Mesendoderm (in vitro differentiated cells): ENCODE results near the gene PIEZO1.

ENCODE experiments used
- DNase-seq: peaks from one replicate; pipeline ENCODE4 v3.0.0; 2013
- H2AK5ac ChIP-seq: 2 replicates; pipeline ENCODE4 v1.6.1; 2013; ENCODE audit warnings: low read length, inconsistent platforms
- H2BK120ac ChIP-seq: 2 replicates; pipeline ENCODE4 v1.6.1; 2013; ENCODE audit warnings: low read depth, mild to moderate bottlenecking, low read length, moderate library complexity, mixed read lengths
- H2BK15ac ChIP-seq: replicated peaks from 2 replicates; pipeline ENCODE4 v1.6.1; 2013; ENCODE audit warnings: low read depth, mild to moderate bottlenecking, moderate library complexity
- H2BK5ac ChIP-seq: 2 replicates; pipeline ENCODE4 v1.6.1; 2013; ENCODE audit warnings: low read length, inconsistent platforms
- H3K18ac ChIP-seq: 2 replicates; pipeline ENCODE4 v1.6.1; 2013; ENCODE audit warnings: mild to moderate bottlenecking, low read length, mixed read lengths
- H3K23ac ChIP-seq: one replicate; pipeline ENCODE4 v1.6.1; 2013; ENCODE audit warnings: low read length
- H3K27ac ChIP-seq: 2 replicates; pipeline ENCODE4 v1.5.1; 2013; ENCODE audit warnings: low read depth, mild to moderate bottlenecking, inconsistent platforms, low read length, moderate library complexity
- H3K27me3 ChIP-seq: 2 replicates; pipeline ENCODE4 v1.6.1; 2013; ENCODE audit warnings: low read length, control low read depth, mild to moderate bottlenecking, inconsistent platforms; ENCODE audit not compliant: insufficient read depth, poor library complexity
- H3K36me3 ChIP-seq: 2 replicates; pipeline ENCODE4 v1.6.1; 2013; ENCODE audit warnings: low read length, inconsistent platforms; ENCODE audit not compliant: control insufficient read depth, insufficient read depth
- H3K4ac ChIP-seq: one replicate; pipeline ENCODE4 v1.6.1; 2013; ENCODE audit warnings: low read depth, mild to moderate bottlenecking, low read length, moderate library complexity
- H3K4me1 ChIP-seq: 2 replicates; pipeline ENCODE4 v1.6.1; 2013; ENCODE audit warnings: low read depth, low read length, inconsistent platforms; ENCODE audit not compliant: control insufficient read depth
- H3K4me2 ChIP-seq: 2 replicates; pipeline ENCODE4 v1.6.1; 2013; ENCODE audit warnings: low read length
- H3K4me3 ChIP-seq: 2 replicates; pipeline ENCODE4 v1.5.1; 2013; ENCODE audit warnings: mild to moderate bottlenecking, low read length
- H3K56ac ChIP-seq: one replicate; pipeline ENCODE4 v1.6.1; 2013; ENCODE audit warnings: low read length
- H3K79me1 ChIP-seq: 2 replicates; pipeline ENCODE4 v1.6.1; 2013; ENCODE audit warnings: low read length, inconsistent platforms
- H3K79me2 ChIP-seq: 2 replicates; pipeline ENCODE4 v1.6.1; 2013; ENCODE audit warnings: mild to moderate bottlenecking, low read length; ENCODE audit not compliant: control insufficient read depth, insufficient read depth
- H3K9ac ChIP-seq: 2 replicates; pipeline ENCODE4 v1.6.1; 2013; ENCODE audit warnings: low read length, inconsistent platforms
- H4K5ac ChIP-seq: one replicate; pipeline ENCODE4 v1.6.1; 2013; ENCODE audit warnings: low read length
- H4K8ac ChIP-seq: one replicate; pipeline ENCODE4 v1.6.1; 2013; ENCODE audit warnings: low read depth, mild to moderate bottlenecking, control low read depth, low read length, moderate library complexity
- WGBS: extraction: QIAGEN DNeasy Blood & Tissue Kit; methylation state at CpG from one replicate; pipeline ENCODE4 v1.1.7; 2013; ENCODE audit warnings: low lambda C conversion rate, missing lambda C conversion rate; ENCODE audit not compliant: insufficient coverage; ENCODE audit errors: extremely low coverage; 5-methylcytosine and 5-hydroxymethylcytosine counted together

The PIEZO1 gene

DNA sequence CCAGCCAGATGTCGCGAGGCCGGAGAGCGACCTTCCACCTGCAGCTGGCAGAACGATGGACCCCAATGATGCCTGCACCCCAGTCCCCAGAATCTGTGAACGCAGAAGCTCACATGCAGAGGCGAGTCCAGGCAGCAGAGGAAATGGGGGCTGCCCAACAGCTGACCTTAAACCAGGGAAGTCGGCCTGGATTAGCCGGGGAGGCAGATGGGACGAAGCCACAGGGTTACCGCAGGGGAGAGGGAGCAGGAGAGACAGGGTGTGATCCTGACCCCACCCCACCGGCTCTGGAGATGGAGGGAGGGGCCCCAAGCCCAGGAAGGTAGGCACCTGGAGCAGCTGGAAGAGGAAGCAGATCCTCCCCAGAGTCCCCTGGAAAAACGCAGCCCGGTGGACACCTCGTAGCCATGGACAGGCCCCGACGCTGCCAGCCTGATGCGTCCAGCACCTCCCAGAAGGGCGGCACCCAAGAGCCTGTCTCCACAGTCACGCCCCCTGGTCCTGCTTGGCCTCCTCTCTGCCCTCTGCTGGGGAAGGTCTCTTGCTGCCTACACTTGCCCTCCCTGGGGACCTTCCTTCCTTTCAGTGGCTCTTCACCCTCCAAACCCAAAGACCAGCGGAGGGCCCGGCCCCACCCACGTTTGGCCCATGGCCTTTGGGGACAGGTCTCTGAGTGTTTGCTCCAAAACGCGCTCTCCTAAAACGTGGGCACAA lies 37.3 kb downstream of the PIEZO1 start:
- H2BK120ac ChIP-seq = no peak overlapping the region
- H3K79me2 ChIP-seq = no peaks in the 10 kb centered on the region
- H3K27ac ChIP-seq = no peak overlapping the region
- peak; percentile 86 for DNase-seq
- no peak overlapping the region for H3K56ac ChIP-seq
- no peak overlapping the region for H3K4ac ChIP-seq
- H3K79me1 ChIP-seq = no peaks in the 10 kb centered on the region
- H4K8ac ChIP-seq = no peak overlapping the region
- H3K4me3 ChIP-seq = no peak overlapping the region
- no CpG with 5 or more reads among the region's 26 CpGs for WGBS
- no peak overlapping the region for H2BK15ac ChIP-seq
- no peak overlapping the region for H3K9ac ChIP-seq
- no peaks in the 10 kb centered on the region for H3K4me1 ChIP-seq
- H2BK5ac ChIP-seq = no peak overlapping the region
- no peak overlapping the region for H3K18ac ChIP-seq
- H2AK5ac ChIP-seq = no peak overlapping the region
- no peaks in the 10 kb centered on the region for H3K36me3 ChIP-seq
- no peaks in the 10 kb centered on the region for H3K27me3 ChIP-seq
- H3K4me2 ChIP-seq = no peak overlapping the region
- H4K5ac ChIP-seq = no peak overlapping the region
- no peak overlapping the region for H3K23ac ChIP-seq

DNA sequence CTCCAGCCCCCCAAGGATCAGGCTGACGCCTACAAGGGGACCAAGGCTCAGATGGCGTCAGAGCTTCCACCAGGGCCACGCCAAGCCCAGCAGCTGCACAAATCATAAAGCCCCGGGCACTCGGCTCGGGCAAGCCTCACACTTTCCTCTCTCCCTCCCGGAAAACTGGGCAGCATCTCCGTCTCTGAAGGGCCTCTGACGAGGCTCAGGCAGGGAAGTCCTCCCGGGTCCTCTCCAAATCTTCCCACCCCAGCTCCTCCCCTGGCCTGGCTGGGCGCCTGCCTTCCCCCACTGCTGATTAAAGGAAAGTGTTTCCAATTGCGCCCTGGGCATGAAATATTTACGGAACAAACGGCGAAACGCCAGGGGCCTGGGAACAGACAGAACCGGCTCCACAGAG lies 38.5 kb downstream of the PIEZO1 start:
- Histone ChIP-seq H3K79me2 (no peaks in the 10 kb centered on the region), H4K5ac (no peak overlapping the region), H3K9ac (no peak overlapping the region), H2BK5ac (no peak overlapping the region), H4K8ac (no peak overlapping the region), H2AK5ac (no peak overlapping the region), H3K4me1 (no peaks in the 10 kb centered on the region), H3K4me3 (no peak overlapping the region), H2BK120ac (no peak overlapping the region), H3K27me3 (no peaks in the 10 kb centered on the region), H3K4ac (no peak overlapping the region), H3K56ac (no peak overlapping the region), H3K23ac (no peak overlapping the region), H3K4me2 (no peak overlapping the region), H3K18ac (no peak overlapping the region), H3K27ac (no peak overlapping the region), H3K36me3 (no peaks in the 10 kb centered on the region), H2BK15ac (no peak overlapping the region), H3K79me1 (no peaks in the 10 kb centered on the region)
- DNase-seq = no peak
- no CpG with 5 or more reads among the region's 17 CpGs for WGBS

DNA sequence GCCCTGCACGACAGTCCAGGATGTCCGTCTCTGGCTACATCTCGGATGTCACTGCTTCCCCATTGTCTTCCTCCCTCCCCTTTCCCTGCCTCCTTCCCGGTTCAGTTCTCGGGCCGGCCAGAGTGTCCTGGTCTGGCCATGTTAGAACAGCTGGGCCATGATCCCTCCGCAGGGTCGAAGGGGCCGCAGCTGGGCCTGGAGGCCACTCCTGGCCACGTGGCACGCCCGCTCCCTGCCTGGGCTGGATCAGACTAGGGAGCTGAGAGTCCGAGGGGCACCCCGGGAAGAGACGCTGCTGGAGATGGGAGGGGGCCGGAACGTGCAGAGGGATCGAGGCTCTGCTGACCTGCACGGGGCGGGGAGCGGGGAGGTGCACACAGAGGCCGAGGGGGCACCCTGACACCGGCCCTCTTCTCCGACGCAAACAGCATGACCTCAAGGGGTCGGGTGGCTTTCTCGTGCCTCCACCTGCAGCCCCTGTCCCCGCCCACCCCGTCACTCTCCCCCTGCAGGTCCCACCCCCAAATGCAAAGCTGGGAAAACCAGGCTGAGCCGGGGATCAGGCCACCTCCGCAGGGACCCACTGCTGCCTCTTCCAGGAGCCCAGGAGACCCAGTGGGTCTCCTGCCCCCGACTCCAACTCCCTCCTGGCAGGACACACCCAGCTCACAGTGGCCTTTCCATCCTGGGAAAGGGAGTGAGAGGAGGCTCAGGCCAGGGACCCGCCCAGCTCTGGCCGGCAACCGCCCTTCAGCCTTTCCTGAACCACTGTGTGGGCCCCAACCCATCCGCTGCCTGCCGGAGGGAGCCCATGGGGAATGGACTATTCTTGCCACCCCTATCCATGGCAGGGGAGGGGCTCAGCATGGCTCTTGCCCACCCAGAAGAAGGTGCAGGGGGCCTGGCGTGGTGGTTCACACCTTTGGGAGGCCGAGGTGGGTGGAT lies 40.2 kb downstream of the PIEZO1 start:
- Histone ChIP-seq H3K36me3 (no peaks in the 10 kb centered on the region), H3K18ac (no peak overlapping the region), H3K27ac (no peak overlapping the region), H3K27me3 (no peaks in the 10 kb centered on the region), H3K56ac (no peak overlapping the region), H3K4me2 (no peak overlapping the region), H2BK5ac (no peak overlapping the region), H3K23ac (no peak overlapping the region), H2BK120ac (no peak overlapping the region), H3K4me1 (no peaks in the 10 kb centered on the region), H4K8ac (no peak overlapping the region), H3K4me3 (no peak overlapping the region), H3K79me2 (no peaks in the 10 kb centered on the region), H3K9ac (no peak overlapping the region), H4K5ac (no peak overlapping the region), H2BK15ac (no peak overlapping the region), H2AK5ac (no peak overlapping the region), H3K4ac (no peak overlapping the region), H3K79me1 (no peaks in the 10 kb centered on the region)
- peak; percentile 16 for DNase-seq
- no CpG with 5 or more reads among the region's 39 CpGs for whole genome bisulfite sequencing

DNA sequence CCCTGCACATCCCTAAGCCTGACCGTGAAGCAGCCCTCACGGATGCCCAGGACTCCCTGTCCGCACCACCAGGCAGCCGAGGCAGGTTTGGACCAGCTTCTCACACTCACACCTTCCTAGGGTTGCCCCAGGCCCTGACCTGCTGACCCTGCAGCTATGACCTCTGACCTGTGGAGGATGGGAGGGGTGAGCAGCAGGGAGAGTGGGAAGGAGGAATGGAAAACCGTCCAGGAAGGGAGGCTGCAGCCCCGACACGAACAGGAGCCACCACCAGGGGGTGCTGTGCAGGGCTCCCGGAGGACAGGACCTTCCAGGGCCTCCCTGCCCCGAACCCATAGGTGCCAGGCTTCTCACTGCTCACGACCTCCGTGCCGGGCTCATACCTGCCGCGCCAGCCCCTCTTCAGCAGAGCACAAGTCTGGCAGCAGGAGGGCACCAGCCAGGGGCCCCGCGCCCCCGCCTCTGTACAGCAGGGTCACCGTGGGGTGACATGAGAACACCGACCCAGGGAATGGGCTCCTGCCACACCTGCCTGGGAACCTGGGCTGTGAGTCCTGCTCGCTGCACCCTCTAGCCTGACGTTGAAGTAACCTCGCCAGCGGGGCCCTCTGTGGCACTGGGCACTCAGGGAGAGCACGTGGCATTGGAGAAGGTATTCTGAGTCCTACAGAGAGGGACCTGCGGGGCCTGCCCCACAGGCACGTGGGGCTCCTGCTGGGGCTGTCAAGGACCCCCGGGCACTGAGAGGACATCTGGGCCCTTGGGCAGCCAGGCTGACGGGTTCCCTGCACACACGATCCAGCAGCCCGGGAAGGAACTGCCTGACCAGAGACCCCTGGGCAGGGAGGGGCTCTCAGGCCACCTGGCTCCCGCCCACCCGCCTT lies 41.1 kb downstream of the PIEZO1 start:
- Histone ChIP-seq H2BK5ac (no peak overlapping the region), H3K18ac (no peak overlapping the region), H4K5ac (no peak overlapping the region), H3K9ac (no peak overlapping the region), H3K79me1 (no peaks in the 10 kb centered on the region), H3K23ac (no peak overlapping the region), H3K4me2 (no peak overlapping the region), H3K4me3 (no peak overlapping the region), H3K4ac (no peak overlapping the region), H2BK120ac (no peak overlapping the region), H3K36me3 (no peaks in the 10 kb centered on the region), H2BK15ac (no peak overlapping the region), H3K79me2 (no peaks in the 10 kb centered on the region), H3K4me1 (no peaks in the 10 kb centered on the region), H3K56ac (no peak overlapping the region), H3K27ac (no peak overlapping the region), H2AK5ac (no peak overlapping the region), H4K8ac (no peak overlapping the region), H3K27me3 (no peaks in the 10 kb centered on the region)
- DNase-seq = peak; percentile 76
- no CpG with 5 or more reads among the region's 32 CpGs for WGBS

DNA sequence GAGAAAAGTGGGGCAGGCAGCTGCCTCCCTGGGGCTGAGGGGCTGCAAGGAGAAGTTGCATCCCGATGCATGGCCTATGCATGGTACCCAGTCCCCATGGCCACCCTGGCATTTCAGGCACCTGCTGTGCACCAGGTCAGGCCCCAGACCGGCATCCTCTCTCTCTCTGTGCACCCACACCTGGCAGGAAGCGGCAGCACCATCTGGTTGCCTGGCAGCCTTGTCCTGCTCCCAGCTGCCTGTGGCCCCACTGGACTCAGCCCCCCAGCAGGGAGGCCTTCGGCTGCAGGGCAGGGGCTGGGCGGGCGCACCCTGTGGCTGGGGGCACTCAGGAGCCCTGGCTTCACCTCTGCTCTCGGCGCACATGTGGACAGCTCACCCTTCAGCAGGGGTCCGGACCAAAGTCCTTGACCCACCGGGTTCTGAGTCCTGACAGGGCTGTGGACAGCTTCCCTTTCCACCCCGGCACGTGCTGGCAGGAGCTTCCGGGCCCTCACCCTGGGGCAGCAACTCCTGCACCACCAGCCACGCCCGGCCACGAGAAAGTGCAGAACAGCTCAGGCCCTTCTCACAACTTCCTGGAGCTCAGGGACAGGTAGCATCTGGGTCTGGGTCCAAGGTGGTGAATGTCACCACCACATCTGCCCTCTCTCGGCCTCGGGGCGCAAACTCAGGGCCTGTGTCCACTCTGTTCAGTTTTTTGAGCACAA lies 42.0 kb downstream of the PIEZO1 start:
- H3K4me1 ChIP-seq = no peaks in the 10 kb centered on the region
- H3K18ac ChIP-seq = no peak overlapping the region
- no peak overlapping the region for H2BK120ac ChIP-seq
- H3K36me3 ChIP-seq = no peaks in the 10 kb centered on the region
- H3K4me3 ChIP-seq = no peak overlapping the region
- no peak overlapping the region for H4K8ac ChIP-seq
- no peak overlapping the region for H3K56ac ChIP-seq
- H3K4me2 ChIP-seq = no peak overlapping the region
- no peak overlapping the region for H3K27ac ChIP-seq
- no peak overlapping the region for H4K5ac ChIP-seq
- H2BK15ac ChIP-seq = no peak overlapping the region
- no CpG with 5 or more reads among the region's 19 CpGs for WGBS
- DNase-seq = no peak
- no peaks in the 10 kb centered on the region for H3K79me1 ChIP-seq
- H2BK5ac ChIP-seq = no peak overlapping the region
- H3K79me2 ChIP-seq = no peaks in the 10 kb centered on the region
- H3K27me3 ChIP-seq = no peaks in the 10 kb centered on the region
- H2AK5ac ChIP-seq = no peak overlapping the region
- H3K4ac ChIP-seq = no peak overlapping the region
- no peak overlapping the region for H3K9ac ChIP-seq
- H3K23ac ChIP-seq = no peak overlapping the region
